Mammary epithelial cell (primary cell): ENCODE data around the gene SV2B.

Experiments used
- CTCF ChIP-seq, 2 donors: IDR thresholded peaks in 1 of 2; conservative IDR thresholded peaks in 1 of 2; 2 replicates each; pipeline ENCODE4 v1.5.1; 2011 to 2012; ENCODE audit warnings: inconsistent platforms in 2 of 2, low read length in 2 of 2, mild to moderate bottlenecking in 2 of 2, control low read depth in 1 of 2, low read depth in 1 of 2; ENCODE audit not compliant: insufficient read depth in 1 of 2; ENCODE audit errors: extremely low read depth in 1 of 2
- EZH2 ChIP-seq: IDR thresholded peaks from 2 replicates; pipeline ENCODE4 v1.6.1; 2012; ENCODE audit warnings: low read length, inconsistent platforms, borderline replicate concordance

GRCh38 chr15:91132079-91132478 is 32.0 kb downstream of the SV2B start:
- TF ChIP-seq EZH2 (no peak), CTCF (conservative IDR thresholded peaks at IDR 0.05 in 1 of 2, IDR thresholded peaks at IDR 0.05 in 1 of 2; ENCODE audit: extremely low read depth in 1 of 2, insufficient read depth in 1 of 2, low read depth in 1 of 2, low read length in 2 of 2) (no peak)
